AG04449 (cell line): ENCODE results near the gene SIRPA.

ENCODE experiments used
- CTCF ChIA-PET: fragments of 350-600 bp; formaldehyde crosslinking; extraction: SDS; loops from one replicate; lab custom pipeline; 2021; ENCODE audit warnings: antibody characterized with exemption; lab: Yijun Ruan, JAX
- POLR2A ChIA-PET: fragments of 400-600, 350-600 bp; formaldehyde crosslinking; extraction: SDS; loops from one replicate; lab custom pipeline; 2020; ENCODE audit warnings: antibody characterized with exemption, inconsistent platforms; lab: Yijun Ruan, JAX
- DNase-seq: peaks from one replicate; pipeline ENCODE4 v3.0.0-alpha.2; 2010; ENCODE audit warnings: low read depth, low spot score
- H3K4me3 ChIP-seq: 2 replicates; pipeline ENCODE4 v1.5.1; 2011; ENCODE audit warnings: low read depth, mild to moderate bottlenecking, control low read depth, low read length
- TF ChIP-seq, protein P1 (sequence below): IDR thresholded peaks from one replicate; pipeline ENCODE4 v1.5.1; 2011; ENCODE audit warnings: mild to moderate bottlenecking, moderate library complexity, low read length, control low read depth, inconsistent platforms; ENCODE audit not compliant: insufficient read depth; ENCODE audit errors: missing control alignments

The SIRPA gene

DNA sequence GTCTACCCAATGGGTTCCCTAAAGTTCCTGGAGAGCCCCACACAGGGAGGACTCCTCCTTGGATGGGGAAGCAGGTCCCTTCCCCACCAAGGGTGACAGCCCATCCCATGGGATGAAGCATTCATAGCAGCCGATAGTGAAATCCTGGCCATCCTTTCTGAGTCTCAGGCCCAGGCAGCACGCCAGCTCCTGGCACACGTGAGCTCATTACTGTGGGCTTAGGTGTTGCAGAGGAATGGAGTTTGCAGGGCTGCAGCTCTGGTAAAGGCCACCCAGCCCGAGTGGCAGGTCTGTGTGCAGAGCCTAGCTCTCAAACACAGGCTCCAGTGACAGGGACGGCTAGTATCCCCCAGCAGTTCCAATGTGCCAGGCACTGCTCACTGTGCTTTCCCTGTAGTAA, 31.0 kb downstream of the SIRPA start:
- CTCF ChIA-PET, result no interaction called here

DNA sequence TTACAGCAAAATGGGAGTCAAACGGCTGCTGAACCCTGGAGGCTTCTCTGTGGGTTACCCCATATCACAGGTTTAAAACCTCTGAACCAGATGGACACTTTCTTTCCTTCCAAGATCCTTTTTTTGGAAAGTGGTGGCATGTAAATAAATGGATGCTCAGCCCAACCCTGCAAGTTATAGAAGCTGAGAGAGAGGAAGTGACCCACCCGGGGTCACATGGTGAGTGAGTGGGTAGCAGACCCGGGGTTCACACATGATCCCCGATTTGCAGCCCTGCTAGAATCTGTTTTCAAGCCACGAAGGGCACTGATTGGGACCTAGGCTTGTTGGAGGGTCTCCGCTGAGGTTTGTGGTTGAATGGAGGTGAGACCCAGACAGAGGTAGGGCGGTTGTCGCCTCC, 32.0 kb downstream of the SIRPA start:
- H3K4me3 ChIP-seq, result no peak overlapping the region
- no peak for DNase-seq
- TF ChIP-seq, protein P1, sequence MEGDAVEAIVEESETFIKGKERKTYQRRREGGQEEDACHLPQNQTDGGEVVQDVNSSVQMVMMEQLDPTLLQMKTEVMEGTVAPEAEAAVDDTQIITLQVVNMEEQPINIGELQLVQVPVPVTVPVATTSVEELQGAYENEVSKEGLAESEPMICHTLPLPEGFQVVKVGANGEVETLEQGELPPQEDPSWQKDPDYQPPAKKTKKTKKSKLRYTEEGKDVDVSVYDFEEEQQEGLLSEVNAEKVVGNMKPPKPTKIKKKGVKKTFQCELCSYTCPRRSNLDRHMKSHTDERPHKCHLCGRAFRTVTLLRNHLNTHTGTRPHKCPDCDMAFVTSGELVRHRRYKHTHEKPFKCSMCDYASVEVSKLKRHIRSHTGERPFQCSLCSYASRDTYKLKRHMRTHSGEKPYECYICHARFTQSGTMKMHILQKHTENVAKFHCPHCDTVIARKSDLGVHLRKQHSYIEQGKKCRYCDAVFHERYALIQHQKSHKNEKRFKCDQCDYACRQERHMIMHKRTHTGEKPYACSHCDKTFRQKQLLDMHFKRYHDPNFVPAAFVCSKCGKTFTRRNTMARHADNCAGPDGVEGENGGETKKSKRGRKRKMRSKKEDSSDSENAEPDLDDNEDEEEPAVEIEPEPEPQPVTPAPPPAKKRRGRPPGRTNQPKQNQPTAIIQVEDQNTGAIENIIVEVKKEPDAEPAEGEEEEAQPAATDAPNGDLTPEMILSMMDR, result no peak
- POLR2A ChIA-PET, result no interaction called here
- CTCF ChIA-PET, result no interaction called here

More for the DNA sequence above, 31.0 kb downstream of the SIRPA start:
- POLR2A ChIA-PET, result no interaction called here
- H3K4me3 ChIP-seq, result no peak overlapping the region
- TF ChIP-seq, protein P1, result no peak
- no peak for DNase-seq

DNA sequence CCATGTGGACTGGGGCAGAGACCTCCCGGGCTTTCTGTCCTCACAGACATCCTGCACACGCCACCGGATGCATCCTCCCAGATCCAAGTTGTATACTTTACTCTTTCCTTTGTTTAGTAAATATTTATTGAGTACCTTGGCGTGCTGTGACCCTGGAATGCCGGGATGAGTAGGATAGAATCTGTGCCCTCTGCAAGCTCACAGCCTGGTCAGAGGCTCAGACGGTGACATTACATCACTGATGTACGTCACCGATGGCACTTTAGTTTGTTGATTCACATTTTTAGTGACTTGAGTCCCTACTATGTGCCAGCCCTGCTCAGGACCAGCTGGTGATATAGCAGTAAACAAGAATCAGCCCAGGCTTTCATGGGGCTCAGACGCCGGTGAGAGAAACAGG, 32.9 kb downstream of the SIRPA start:
- ChIA-PET POLR2A (no interaction called here), CTCF (interaction anchor here (0.6 kb wide), 1 partner anchor 227 kb away, joined by 4 read pairs; no protein-coding TSS in a partner anchor)
- H3K4me3 ChIP-seq, result no peak overlapping the region
- TF ChIP-seq, protein P1, result no peak
- DNase-seq, result no peak

DNA sequence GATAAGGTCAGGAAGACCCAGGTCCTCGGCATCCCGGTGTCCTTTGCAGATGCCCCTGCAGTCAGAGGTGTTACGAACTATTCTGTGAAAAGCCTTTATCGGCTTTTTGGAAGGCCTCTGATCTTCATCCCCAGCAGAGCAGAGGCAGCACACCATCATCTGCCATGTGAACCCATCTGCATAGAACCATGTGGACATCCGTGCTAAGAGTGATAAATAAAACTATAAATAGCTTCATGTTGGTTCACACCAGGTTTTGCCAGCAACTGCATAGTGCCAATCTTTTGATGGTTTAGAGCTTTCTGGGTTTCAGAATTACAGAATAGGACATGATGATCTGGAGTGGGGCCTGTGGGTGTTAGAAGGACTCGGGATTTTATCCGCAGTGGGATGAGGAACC, 33.6 kb downstream of the SIRPA start:
- no peak for DNase-seq
- TF ChIP-seq, protein P1, result no peak
- no peak overlapping the region for H3K4me3 ChIP-seq
- ChIA-PET POLR2A (no interaction called here), CTCF (no interaction called here)

DNA sequence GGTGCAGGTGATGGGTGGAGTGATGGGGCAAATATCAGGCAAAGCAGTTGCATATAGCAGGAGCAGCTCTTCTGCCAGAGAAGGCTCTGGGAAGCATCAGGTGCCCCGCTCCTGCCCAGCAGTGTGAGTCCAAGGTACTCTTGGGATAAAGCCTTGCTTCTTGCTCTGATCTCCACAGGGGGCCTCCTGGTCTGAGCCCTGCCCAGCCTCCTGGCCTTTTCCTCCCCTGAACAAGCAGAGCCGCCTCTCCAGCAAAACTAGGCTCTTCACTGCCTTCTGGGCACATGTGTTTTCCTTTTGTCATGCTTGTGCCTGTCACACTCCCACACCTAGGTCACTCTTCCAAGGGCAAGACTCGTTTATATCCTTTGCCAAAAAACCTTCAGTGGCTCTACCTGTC, 34.3 kb downstream of the SIRPA start:
- no peak overlapping the region for H3K4me3 ChIP-seq
- TF ChIP-seq, protein P1, result no peak
- ChIA-PET POLR2A (no interaction called here), CTCF (no interaction called here)
- no peak for DNase-seq

DNA sequence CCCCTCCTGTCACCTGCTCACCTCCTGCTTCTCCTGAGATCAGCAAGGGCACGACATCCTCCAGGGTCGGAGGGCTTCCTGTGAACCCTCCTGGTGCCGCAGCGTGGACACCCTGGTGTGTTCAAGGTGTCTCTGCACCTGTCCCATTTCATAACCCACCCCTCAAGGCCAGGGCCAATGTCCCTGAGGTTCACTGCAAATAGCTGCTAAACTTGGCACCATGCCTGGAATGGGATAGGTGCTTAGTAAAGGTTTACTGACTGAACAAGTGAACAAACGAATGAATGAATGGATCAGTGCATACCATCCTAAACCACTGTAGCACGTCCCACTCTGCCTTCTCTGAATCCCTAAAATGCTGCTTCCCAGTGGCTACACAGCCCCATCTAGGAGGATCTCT, 35.0 kb downstream of the SIRPA start:
- ChIA-PET POLR2A (no interaction called here), CTCF (no interaction called here)
- no peak overlapping the region for H3K4me3 ChIP-seq
- no peak for DNase-seq
- TF ChIP-seq, protein P1, result no peak
